Measurements from ENCODE around the gene SERPINA3. TPM values are rescaled to one million over a fixed set of nuclear protein-coding genes. Genes with fewer than 3 reads are reported as not detected.

SERPINA3 gene
- total RNA-seq, 2 experiments from 2014 or later = not detected

DNA sequence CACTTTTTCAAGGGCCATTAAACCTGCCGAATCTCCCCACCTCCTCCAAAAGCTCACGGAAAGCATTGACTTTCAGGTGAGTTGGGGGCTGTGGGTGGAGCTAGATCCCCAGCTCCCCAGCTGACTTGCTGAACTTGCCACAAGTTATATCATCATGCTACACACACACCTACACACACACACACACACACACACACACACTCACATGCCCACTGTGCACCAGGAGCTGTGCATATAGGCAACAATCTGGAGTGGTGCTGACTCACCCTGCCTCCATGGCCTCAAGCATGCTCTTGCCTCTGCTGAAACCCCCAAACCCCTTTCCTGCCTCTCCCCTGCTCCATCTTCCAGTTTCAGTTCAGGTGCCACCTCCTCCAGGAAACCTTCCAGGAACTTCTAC lies 26.1 kb downstream of the SERPINA3 start:
- Histone ChIP-seq H3K27me3 (ENCODE audit: control insufficient read depth in 1 of 2, insufficient read depth in 2 of 2, low read length in 2 of 2) (peaks cover 0 to 2% of the 10 kb centered on the region in 2 experiments), H3K36me3 (ENCODE audit: insufficient read depth, low read length) (no peaks in the 10 kb centered on the region), H3K9me3 (ENCODE audit: control insufficient read depth in 1 of 2, insufficient read depth in 1 of 2, low read length in 2 of 2) (peaks cover 0 to 12% of the 10 kb centered on the region in 2 experiments), H3K27ac (ENCODE audit: low read depth in 1 of 2, low read length in 2 of 2) (no peak overlapping the region), H3K4me1 (ENCODE audit: insufficient read depth, low read length) (no peaks in the 10 kb centered on the region), H3K4me3 (ENCODE audit: low read length) (no peak overlapping the region)
- H3K27me3 Mint-ChIP-seq = peaks cover 12% of the 10 kb centered on the region
- intact Hi-C loops (cut with DNase I, micrococcal nuclease) = no loop called here
- no peak overlapping the region for H3K4me3 Mint-ChIP-seq
- POLR2A ChIA-PET = no interaction called here
- CTCF ChIA-PET = no interaction called here
- H3K27ac Mint-ChIP-seq = no peak overlapping the region
- no peaks in the 10 kb centered on the region for H3K9me3 Mint-ChIP-seq
- no peaks in the 10 kb centered on the region for H3K4me1 Mint-ChIP-seq (ENCODE audit: low read depth)
- DNase-seq = no peak
- TF ChIP-seq, protein P1, sequence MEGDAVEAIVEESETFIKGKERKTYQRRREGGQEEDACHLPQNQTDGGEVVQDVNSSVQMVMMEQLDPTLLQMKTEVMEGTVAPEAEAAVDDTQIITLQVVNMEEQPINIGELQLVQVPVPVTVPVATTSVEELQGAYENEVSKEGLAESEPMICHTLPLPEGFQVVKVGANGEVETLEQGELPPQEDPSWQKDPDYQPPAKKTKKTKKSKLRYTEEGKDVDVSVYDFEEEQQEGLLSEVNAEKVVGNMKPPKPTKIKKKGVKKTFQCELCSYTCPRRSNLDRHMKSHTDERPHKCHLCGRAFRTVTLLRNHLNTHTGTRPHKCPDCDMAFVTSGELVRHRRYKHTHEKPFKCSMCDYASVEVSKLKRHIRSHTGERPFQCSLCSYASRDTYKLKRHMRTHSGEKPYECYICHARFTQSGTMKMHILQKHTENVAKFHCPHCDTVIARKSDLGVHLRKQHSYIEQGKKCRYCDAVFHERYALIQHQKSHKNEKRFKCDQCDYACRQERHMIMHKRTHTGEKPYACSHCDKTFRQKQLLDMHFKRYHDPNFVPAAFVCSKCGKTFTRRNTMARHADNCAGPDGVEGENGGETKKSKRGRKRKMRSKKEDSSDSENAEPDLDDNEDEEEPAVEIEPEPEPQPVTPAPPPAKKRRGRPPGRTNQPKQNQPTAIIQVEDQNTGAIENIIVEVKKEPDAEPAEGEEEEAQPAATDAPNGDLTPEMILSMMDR (IDR thresholded peaks at IDR 0.05) = no peak
- no peaks in the 10 kb centered on the region for H3K36me3 Mint-ChIP-seq (ENCODE audit: low read depth)
- ATAC-seq (ENCODE audit: poor library complexity) = no peak

DNA sequence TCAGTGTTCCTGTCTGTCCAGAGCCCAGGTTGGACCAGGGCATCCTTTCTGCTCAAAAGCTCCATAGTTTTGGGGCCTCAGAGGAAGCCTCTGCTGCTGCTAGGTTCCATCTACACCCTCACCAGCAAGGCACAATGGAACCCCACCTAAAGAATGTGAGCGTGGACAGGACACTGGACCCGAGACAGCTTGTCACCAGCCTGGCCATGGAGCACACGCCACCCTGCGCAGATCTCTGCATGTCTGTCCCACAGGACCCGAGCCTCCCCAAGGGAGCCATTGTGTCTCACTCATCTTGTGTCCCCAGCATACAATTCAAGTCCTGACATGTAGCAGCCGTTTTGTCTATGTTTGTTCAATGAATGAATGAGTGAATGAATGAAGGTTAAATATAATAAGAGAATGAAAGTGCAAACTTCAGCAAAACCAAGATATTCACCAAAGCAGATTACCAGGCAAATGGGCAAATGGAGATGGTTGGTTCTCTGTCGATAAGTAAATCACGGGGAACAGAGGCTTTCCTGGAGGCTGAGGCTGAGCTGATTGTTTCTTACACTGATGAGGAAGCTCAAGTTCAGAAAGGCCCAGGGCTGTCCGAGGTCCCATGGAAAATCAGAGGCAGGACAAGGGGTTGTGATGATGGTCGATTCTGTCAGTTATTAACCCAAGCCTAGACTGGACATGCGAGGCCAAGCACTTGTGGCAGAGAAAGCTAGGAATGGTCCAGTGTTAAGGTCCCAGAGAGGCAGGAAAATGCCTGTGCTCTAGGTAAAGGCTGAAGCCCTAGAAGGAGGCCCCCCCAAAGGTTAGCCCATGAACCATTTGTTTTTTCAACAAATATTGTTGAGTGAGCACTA lies 27.0 kb downstream of the SERPINA3 start:
- no peak overlapping the region for H3K4me3 Mint-ChIP-seq
- no peak overlapping the region for H3K4me3 ChIP-seq (ENCODE audit: low read length)
- peaks cover 0 to 2% of the 10 kb centered on the region in 2 experiments for H3K27me3 ChIP-seq (ENCODE audit: control insufficient read depth in 1 of 2, insufficient read depth in 2 of 2, low read length in 2 of 2)
- H3K36me3 Mint-ChIP-seq (ENCODE audit: low read depth) = no peaks in the 10 kb centered on the region
- POLR2A ChIA-PET = no interaction called here
- no peaks in the 10 kb centered on the region for H3K4me1 ChIP-seq (ENCODE audit: insufficient read depth, low read length)
- H3K27me3 Mint-ChIP-seq = peaks cover 10% of the 10 kb centered on the region
- peaks cover 0 to 14% of the 10 kb centered on the region in 2 experiments for H3K9me3 ChIP-seq (ENCODE audit: control insufficient read depth in 1 of 2, insufficient read depth in 1 of 2, low read length in 2 of 2)
- no peaks in the 10 kb centered on the region for H3K36me3 ChIP-seq (ENCODE audit: insufficient read depth, low read length)
- no peak for ATAC-seq (ENCODE audit: poor library complexity)
- intact Hi-C loops (cut with DNase I, micrococcal nuclease) = no loop called here
- TF ChIP-seq, protein P1 (IDR thresholded peaks at IDR 0.05) = no peak
- H3K4me1 Mint-ChIP-seq (ENCODE audit: low read depth) = no peaks in the 10 kb centered on the region
- no peaks in the 10 kb centered on the region for H3K9me3 Mint-ChIP-seq
- H3K27ac ChIP-seq (ENCODE audit: low read depth in 1 of 2, low read length in 2 of 2) = no peak overlapping the region
- H3K27ac Mint-ChIP-seq = no peak overlapping the region
- no peak for DNase-seq
- CTCF ChIA-PET = no interaction called here

DNA sequence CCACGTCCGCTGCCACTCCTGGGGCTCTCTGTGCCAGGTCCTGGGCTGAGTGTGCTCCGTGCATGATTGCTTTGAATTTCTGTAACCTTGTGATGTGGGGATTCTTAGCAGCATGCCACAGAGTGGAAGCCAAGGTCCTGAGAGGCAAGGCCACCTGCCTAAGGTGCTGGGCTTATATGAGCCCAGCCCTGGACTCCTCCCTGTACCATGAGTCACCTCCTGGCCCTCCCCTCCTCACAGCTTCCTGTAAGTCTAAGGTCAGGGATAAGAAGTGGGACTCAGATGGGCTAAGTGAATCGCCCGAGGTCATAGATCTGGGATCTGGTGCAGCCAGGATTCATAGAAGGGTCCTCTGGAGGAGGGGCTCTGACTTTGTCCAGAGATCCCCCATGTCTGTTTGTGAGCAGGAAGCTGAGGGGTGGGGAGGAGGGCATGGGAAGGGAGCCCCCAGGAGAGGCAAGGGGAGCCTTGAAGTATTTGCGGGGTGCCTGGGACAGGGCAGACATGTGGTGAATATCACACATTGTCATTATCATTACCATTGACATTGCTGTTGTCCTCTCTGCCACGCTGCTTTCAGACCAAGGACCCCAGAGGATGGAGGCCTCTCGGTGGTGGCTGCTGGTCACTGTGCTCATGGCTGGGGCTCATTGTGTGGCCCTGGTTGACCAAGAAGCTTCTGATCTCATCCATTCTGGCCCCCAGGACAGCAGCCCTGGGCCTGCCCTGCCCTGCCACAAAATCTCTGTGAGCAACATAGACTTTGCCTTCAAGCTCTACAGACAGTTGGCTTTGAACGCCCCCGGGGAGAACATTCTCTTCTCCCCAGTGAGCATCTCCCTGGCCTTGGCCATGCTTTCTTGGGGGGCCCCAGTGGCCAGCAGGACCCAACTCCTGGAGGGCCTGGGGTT lies 28.8 kb downstream of the SERPINA3 start:
- peaks cover 10% of the 10 kb centered on the region for H3K27me3 Mint-ChIP-seq
- Histone ChIP-seq H3K4me3 (ENCODE audit: low read length) (no peak overlapping the region), H3K36me3 (ENCODE audit: insufficient read depth, low read length) (no peaks in the 10 kb centered on the region), H3K9me3 (ENCODE audit: control insufficient read depth in 1 of 2, insufficient read depth in 1 of 2, low read length in 2 of 2) (peaks cover 0 to 14% of the 10 kb centered on the region in 2 experiments), H3K27ac (ENCODE audit: low read depth in 1 of 2, low read length in 2 of 2) (no peak overlapping the region), H3K4me1 (ENCODE audit: insufficient read depth, low read length) (no peaks in the 10 kb centered on the region), H3K27me3 (ENCODE audit: control insufficient read depth in 1 of 2, insufficient read depth in 2 of 2, low read length in 2 of 2) (peaks cover 0 to 2% of the 10 kb centered on the region in 2 experiments)
- intact Hi-C loops (cut with DNase I, micrococcal nuclease) = no loop called here
- H3K27ac Mint-ChIP-seq = no peak overlapping the region
- ATAC-seq (ENCODE audit: poor library complexity) = no peak
- no peak for DNase-seq
- H3K4me1 Mint-ChIP-seq (ENCODE audit: low read depth) = no peaks in the 10 kb centered on the region
- H3K4me3 Mint-ChIP-seq = no peak overlapping the region
- H3K36me3 Mint-ChIP-seq (ENCODE audit: low read depth) = no peaks in the 10 kb centered on the region
- ChIA-PET CTCF (no interaction called here), POLR2A (no interaction called here)
- peaks cover under 1% of the 10 kb centered on the region for H3K9me3 Mint-ChIP-seq
- TF ChIP-seq, protein P1 (IDR thresholded peaks at IDR 0.05) = no peak

Measured in CD4-positive, alpha-beta T cell (primary cell).